SK-N-SH treated with all-trans-retinoic acid at 6 μM for 48 hours (cell line): ENCODE data around the gene GRK5.

Experiments used
- ARNTL ChIP-seq: fragments of 450-650 bp; formaldehyde crosslinking; IDR thresholded peaks from 2 replicates; pipeline ENCODE4 v1.5.0; 2020; ENCODE audit warnings: low read depth, mild to moderate bottlenecking, moderate library complexity, borderline replicate concordance
- CREB5 ChIP-seq: fragments of 250-450 bp; sonication (Bioruptor Pico); IDR thresholded peaks from 2 replicates; pipeline ENCODE4 v1.5.1; 2020; ENCODE audit warnings: low read depth, mild to moderate bottlenecking, moderate library complexity
- ISL1 ChIP-seq: fragments of 250-450 bp; sonication (Bioruptor Pico); IDR thresholded peaks from 2 replicates; pipeline ENCODE4 v2.1.2; 2022; ENCODE audit warnings: mild to moderate bottlenecking, moderate library complexity
- OSR1 ChIP-seq: fragments of 250-450 bp; sonication (Bioruptor Pico); IDR thresholded peaks from 2 replicates; pipeline ENCODE4 v1.8.0; 2022; ENCODE audit warnings: moderate library complexity, mild to moderate bottlenecking, inconsistent platforms
- PATZ1 ChIP-seq: fragments of 250-450 bp; sonication (Bioruptor Pico); IDR thresholded peaks from 2 replicates; pipeline ENCODE4 v1.8.0; 2020; ENCODE audit warnings: mild to moderate bottlenecking, moderate library complexity, borderline replicate concordance
- RARB ChIP-seq: fragments of 250-450 bp; sonication (Bioruptor Pico); IDR thresholded peaks from 2 replicates; pipeline ENCODE4 v1.8.0; 2021; ENCODE audit warnings: mild to moderate bottlenecking, moderate library complexity
- TCF4 ChIP-seq: fragments of 250-450 bp; sonication (Bioruptor Pico); IDR thresholded peaks from 2 replicates; pipeline ENCODE4 v1.8.0; 2021; ENCODE audit warnings: mild to moderate bottlenecking, moderate library complexity, borderline replicate concordance
- TSHZ2 ChIP-seq: fragments of 250-450 bp; sonication (Bioruptor Pico); IDR thresholded peaks from 2 replicates; pipeline ENCODE4 v1.5.0; 2020; ENCODE audit warnings: mild to moderate bottlenecking, moderate library complexity
- ZFP3 ChIP-seq: fragments of 250-450 bp; sonication (Bioruptor Pico); IDR thresholded peaks from 2 replicates; pipeline ENCODE4 v1.5.0; 2020; ENCODE audit warnings: mild to moderate bottlenecking, moderate library complexity
- ZFP30 ChIP-seq: fragments of 450-650 bp; formaldehyde crosslinking; IDR thresholded peaks from 2 replicates; pipeline ENCODE4 v1.5.0; 2022; ENCODE audit warnings: mild to moderate bottlenecking, moderate library complexity

GRCh38 chr10:119340893-119341458, 133.6 kb downstream of the GRK5 start:
- no peak for TF ChIP-seq ISL1 (CRISPR knock-in tag)
- TF ChIP-seq TCF4 (CRISPR knock-in tag), result no peak
- TF ChIP-seq RARB, result no peak
- TF ChIP-seq OSR1, result no peak
- no peak for TF ChIP-seq ARNTL
- no peak for TF ChIP-seq PATZ1 (CRISPR knock-in tag)
- TF ChIP-seq ZFP3, result no peak
- TF ChIP-seq ZFP30, result no peak
- TF ChIP-seq CREB5, result no peak
- no peak for TF ChIP-seq TSHZ2
